OCI-LY3 (cell line): Measurements from ENCODE around the gene CHADL.

Experiments
- H2AFZ ChIP-seq: fragments of 200-600, 300-600 bp; shearing (Covaris generic); 2 replicates; pipeline ENCODE4 v1.6.0; 2014; ENCODE audit warnings: antibody characterized with exemption, low read depth, low read length
- H3K27ac ChIP-seq: fragments of 200-600, 300-600 bp; sonication (generic); 2 replicates; pipeline ENCODE4 v1.5.1; 2014; ENCODE audit warnings: mild to moderate bottlenecking, low read length, moderate library complexity, mixed read lengths
- H3K27me3 ChIP-seq: fragments of 200-600, 300-600 bp; sonication (generic); 2 replicates; pipeline ENCODE4 v1.6.1; 2014; ENCODE audit warnings: low read depth, low read length, mixed read lengths
- H3K36me3 ChIP-seq: fragments of 200-600, 300-600 bp; sonication (generic); replicated peaks from 2 replicates; pipeline ENCODE3; 2014; ENCODE audit warnings: low read depth, low read length, mixed read lengths
- H3K4me1 ChIP-seq: fragments of 300-600, 200-600 bp; sonication (generic); 2 replicates; pipeline ENCODE4 v1.6.1; 2014; ENCODE audit warnings: low read length, mixed read lengths
- H3K4me2 ChIP-seq: fragments of 200-600, 300-600 bp; sonication (generic); 2 replicates; pipeline ENCODE4 v1.6.1; 2014; ENCODE audit warnings: low read length, mixed read lengths
- H3K4me3 ChIP-seq: fragments of 300-600, 200-600 bp; sonication (generic); 2 replicates; pipeline ENCODE4 v1.5.1; 2014; ENCODE audit warnings: antibody characterized with exemption, mild to moderate bottlenecking, low read length, moderate library complexity
- H3K79me2 ChIP-seq: fragments of 300-600, 200-600 bp; shearing (Covaris generic); 2 replicates; pipeline ENCODE4 v1.6.1; 2014; ENCODE audit warnings: mild to moderate bottlenecking, low read length, mixed read lengths
- H3K9ac ChIP-seq: fragments of 300-600, 200-600 bp; shearing (Covaris generic); 2 replicates; pipeline ENCODE4 v1.6.0; 2014; ENCODE audit warnings: mild to moderate bottlenecking, low read length, moderate library complexity
- H3K9me3 ChIP-seq: fragments of 200-600, 300-600 bp; shearing (Covaris generic); 2 replicates; pipeline ENCODE4 v1.6.1; 2014; ENCODE audit warnings: low read length, mixed read lengths; ENCODE audit not compliant: insufficient read depth
- H4K20me1 ChIP-seq: fragments of 200-600, 300-600 bp; sonication (generic); 2 replicates; pipeline ENCODE4 v1.6.1; 2016; ENCODE audit warnings: low read length, mixed read lengths; ENCODE audit not compliant: insufficient read depth
- CTCF ChIP-seq: fragments of 200-600, 300-600 bp; sonication (generic); IDR thresholded peaks from 2 replicates; pipeline ENCODE4 v1.5.1; 2014; ENCODE audit warnings: antibody characterized with exemption, low read length, low read depth
- EZH2phosphoT487 ChIP-seq: fragments of 200-600 bp; shearing (Covaris generic); IDR thresholded peaks from 2 replicates; pipeline ENCODE4 v1.6.1; 2018; ENCODE audit warnings: antibody characterized with exemption, mixed run types, low read depth

The CHADL gene

GRCh38 chr22:41257696-41258095, 17.0 kb upstream of the CHADL start:
- no peak overlapping the region for H3K4me3 ChIP-seq
- no peak overlapping the region for H3K9ac ChIP-seq
- H3K79me2 ChIP-seq, result 0 out of 2 replicates have a peak, but pooled peaks cover 5% of the 10 kb centered on the region
- H3K9me3 ChIP-seq, result no peaks in the 10 kb centered on the region
- H3K36me3 ChIP-seq, result peaks cover 80% of the 10 kb centered on the region
- H3K4me1 ChIP-seq, result no peaks in the 10 kb centered on the region
- no peak overlapping the region for H3K4me2 ChIP-seq
- TF ChIP-seq EZH2phosphoT487, result no peak
- H3K27me3 ChIP-seq, result no peaks in the 10 kb centered on the region
- H2AFZ ChIP-seq, result no peak overlapping the region
- no peak overlapping the region for H3K27ac ChIP-seq
- H4K20me1 ChIP-seq, result no peaks in the 10 kb centered on the region

- Histone ChIP-seq H3K27ac (no peak overlapping the region), H3K27me3 (no peaks in the 10 kb centered on the region), H3K4me3 (no peak overlapping the region), H3K9me3 (no peaks in the 10 kb centered on the region), H3K79me2 (0 out of 2 replicates have a peak, but pooled peaks cover 4% of the 10 kb centered on the region), H3K4me2 (no peak overlapping the region), H4K20me1 (no peaks in the 10 kb centered on the region), H3K36me3 (peaks cover 75% of the 10 kb centered on the region), H3K9ac (no peak overlapping the region), H3K4me1 (no peaks in the 10 kb centered on the region), H2AFZ (no peak overlapping the region)
- TF ChIP-seq EZH2phosphoT487 (no peak), CTCF (no peak)
Measured at GRCh38 chr22:41256254-41257253, 15.8 kb upstream of the CHADL start.

- Histone ChIP-seq H3K36me3 (peaks cover 78% of the 10 kb centered on the region), H3K4me3 (no peak overlapping the region), H3K79me2 (no peaks in the 10 kb centered on the region), H3K9me3 (no peaks in the 10 kb centered on the region), H4K20me1 (no peaks in the 10 kb centered on the region), H2AFZ (no peak overlapping the region), H3K9ac (no peak overlapping the region), H3K27ac (no peak overlapping the region), H3K4me1 (no peaks in the 10 kb centered on the region), H3K27me3 (no peaks in the 10 kb centered on the region), H3K4me2 (no peak overlapping the region)
- TF ChIP-seq CTCF, result no peak
- TF ChIP-seq EZH2phosphoT487, result no peak
Measured at GRCh38 chr22:41254230-41254629, 13.5 kb upstream of the CHADL start.

GRCh38 chr22:41252365-41252764, 11.6 kb upstream of the CHADL start:
- H4K20me1 ChIP-seq, result no peaks in the 10 kb centered on the region
- no peaks in the 10 kb centered on the region for H3K4me1 ChIP-seq
- H3K79me2 ChIP-seq, result no peaks in the 10 kb centered on the region
- H3K9ac ChIP-seq, result no peak overlapping the region
- H3K4me3 ChIP-seq, result no peak overlapping the region
- no peak overlapping the region for H2AFZ ChIP-seq
- H3K27me3 ChIP-seq, result no peaks in the 10 kb centered on the region
- no peak for TF ChIP-seq CTCF
- TF ChIP-seq EZH2phosphoT487, result no peak
- H3K36me3 ChIP-seq, result peaks cover 76% of the 10 kb centered on the region
- H3K9me3 ChIP-seq, result no peaks in the 10 kb centered on the region
- no peak overlapping the region for H3K4me2 ChIP-seq
- no peak overlapping the region for H3K27ac ChIP-seq
